HEK293 (cell line): ENCODE measurements around the gene CERS5.

Source experiments
- CTCF ChIA-PET: fragments of 350-600 bp; formaldehyde crosslinking; extraction: SDS; loops from one replicate; lab custom pipeline; 2021; ENCODE audit warnings: antibody characterized with exemption; lab: Yijun Ruan, JAX
- POLR2A ChIA-PET: fragments of 300-600 bp; formaldehyde crosslinking; extraction: SDS; loops from one replicate; lab custom pipeline; 2020; ENCODE audit warnings: antibody characterized with exemption, inconsistent platforms; lab: Yijun Ruan, JAX
- H3K27ac ChIP-seq: fragments of 200-500 bp; sonication (Bioruptor generic); 2 replicates; pipeline ENCODE4 v1.5.1; 2014; ENCODE audit warnings: low read depth, low read length, control low read depth, inconsistent platforms; ENCODE audit errors: extremely low read depth
- H3K36me3 ChIP-seq, 2 experiments: fragments of 200-500 bp in 1 of 2; sonication (Bioruptor generic) in 1 of 2; 1 replicate in 1 of 2; 2 replicates in 1 of 2; pipeline ENCODE4 v1.5.1; 2014 to 2017; ENCODE audit warnings: inconsistent platforms in 2 of 2, low read length in 2 of 2; ENCODE audit not compliant: control insufficient read depth in 2 of 2, insufficient read depth in 1 of 2
- H3K4me1 ChIP-seq: fragments of 200-500 bp; sonication (Bioruptor generic); 2 replicates; pipeline ENCODE4 v1.5.1; 2014; ENCODE audit warnings: mild to moderate bottlenecking, low read length, inconsistent platforms; ENCODE audit not compliant: control insufficient read depth, insufficient read depth
- H3K4me3 ChIP-seq: 2 replicates; pipeline ENCODE4 v1.5.1; 2011; ENCODE audit warnings: low read depth, mild to moderate bottlenecking, control low read depth, low read length, moderate library complexity
- H3K9me3 ChIP-seq: fragments of 200-500 bp; sonication (Bioruptor generic); 2 replicates; pipeline ENCODE4 v1.5.1; 2014; ENCODE audit warnings: low read depth, low read length, inconsistent platforms; ENCODE audit not compliant: control insufficient read depth, insufficient read depth
- BCL11B ChIP-seq: fragments of 450-650 bp; formaldehyde crosslinking; IDR thresholded peaks from 2 replicates; pipeline ENCODE4 v1.5.1; 2016; ENCODE audit warnings: low read depth, missing biosample characterization, missing genetic modification characterization
- KLF10 ChIP-seq: fragments of 450-650 bp; IDR thresholded peaks from 2 replicates; pipeline ENCODE4 v1.5.1; 2018; ENCODE audit warnings: missing biosample characterization, mild to moderate bottlenecking, missing genetic modification characterization
- WT1 ChIP-seq: fragments of 450-650 bp; formaldehyde crosslinking; IDR thresholded peaks from 2 replicates; pipeline ENCODE4 v1.5.1; 2016; ENCODE audit warnings: missing biosample characterization, missing genetic modification characterization
- ZNF211 ChIP-seq: fragments of 450-650 bp; formaldehyde crosslinking; IDR thresholded peaks from 2 replicates; pipeline ENCODE4 v1.5.1; 2016; ENCODE audit warnings: low read depth, missing biosample characterization, missing genetic modification characterization
- ZNF302 ChIP-seq: fragments of 450-650 bp; formaldehyde crosslinking; IDR thresholded peaks from 2 replicates; pipeline ENCODE4 v1.5.1; 2016; ENCODE audit warnings: missing biosample characterization, missing genetic modification characterization, low read depth
- ZNF335 ChIP-seq: fragments of 450-650 bp; formaldehyde crosslinking; conservative IDR thresholded peaks from 2 replicates; pipeline ENCODE4 v1.5.1; 2016; ENCODE audit warnings: missing biosample characterization, missing genetic modification characterization
- ZNF626 ChIP-seq: fragments of 450-650 bp; sonication (Bioruptor Pico); formaldehyde crosslinking; IDR thresholded peaks from 2 replicates; pipeline ENCODE4 v1.5.1; 2018; ENCODE audit warnings: missing biosample characterization, missing genetic modification characterization, inconsistent platforms
- TF ChIP-seq, protein P1 (sequence below): fragments of 450-650 bp; formaldehyde crosslinking; IDR thresholded peaks from 2 replicates; pipeline ENCODE4 v1.5.0; 2017; ENCODE audit warnings: missing biosample characterization, missing genetic modification characterization, borderline replicate concordance
- TF ChIP-seq, protein P2 (sequence below): fragments of 450-650 bp; formaldehyde crosslinking; conservative IDR thresholded peaks from 2 replicates; pipeline ENCODE4 v1.5.1; 2016; ENCODE audit warnings: low read depth, missing biosample characterization, missing genetic modification characterization
- TF ChIP-seq, protein P3 (sequence below): fragments of 450-650 bp; formaldehyde crosslinking; IDR thresholded peaks from 2 replicates; pipeline ENCODE4 v1.5.1; 2016; ENCODE audit warnings: missing biosample characterization, missing genetic modification characterization
- TF ChIP-seq, protein P4 (sequence below): fragments of 450-650 bp; formaldehyde crosslinking; IDR thresholded peaks from 2 replicates; pipeline ENCODE4 v1.5.1; 2016; ENCODE audit warnings: missing biosample characterization, missing genetic modification characterization
- TF ChIP-seq, protein P5 (sequence below): fragments of 450-650 bp; IDR thresholded peaks from 2 replicates; pipeline ENCODE4 v1.5.1; 2018; ENCODE audit warnings: missing biosample characterization, missing genetic modification characterization

Gene CERS5

DNA sequence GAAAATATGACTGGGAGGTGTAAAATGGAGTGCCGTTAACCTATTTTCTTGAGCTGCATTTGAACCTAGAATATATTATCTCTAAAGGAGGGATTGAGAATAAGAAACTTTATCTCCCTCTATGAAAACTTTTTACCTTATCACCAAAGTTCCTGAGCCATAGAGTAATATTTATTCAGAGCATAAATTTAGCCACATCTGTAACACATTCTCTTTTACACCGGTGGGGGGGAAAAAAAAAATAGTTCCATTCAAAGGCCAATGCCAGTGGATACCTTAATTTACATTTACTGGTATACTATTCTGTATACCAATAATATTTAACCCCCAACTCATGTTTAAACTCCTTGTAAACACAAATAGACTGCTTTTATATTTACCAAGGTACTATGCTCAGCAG, 21.7 kb downstream of the CERS5 start (continued):
- TF ChIP-seq, protein P1, sequence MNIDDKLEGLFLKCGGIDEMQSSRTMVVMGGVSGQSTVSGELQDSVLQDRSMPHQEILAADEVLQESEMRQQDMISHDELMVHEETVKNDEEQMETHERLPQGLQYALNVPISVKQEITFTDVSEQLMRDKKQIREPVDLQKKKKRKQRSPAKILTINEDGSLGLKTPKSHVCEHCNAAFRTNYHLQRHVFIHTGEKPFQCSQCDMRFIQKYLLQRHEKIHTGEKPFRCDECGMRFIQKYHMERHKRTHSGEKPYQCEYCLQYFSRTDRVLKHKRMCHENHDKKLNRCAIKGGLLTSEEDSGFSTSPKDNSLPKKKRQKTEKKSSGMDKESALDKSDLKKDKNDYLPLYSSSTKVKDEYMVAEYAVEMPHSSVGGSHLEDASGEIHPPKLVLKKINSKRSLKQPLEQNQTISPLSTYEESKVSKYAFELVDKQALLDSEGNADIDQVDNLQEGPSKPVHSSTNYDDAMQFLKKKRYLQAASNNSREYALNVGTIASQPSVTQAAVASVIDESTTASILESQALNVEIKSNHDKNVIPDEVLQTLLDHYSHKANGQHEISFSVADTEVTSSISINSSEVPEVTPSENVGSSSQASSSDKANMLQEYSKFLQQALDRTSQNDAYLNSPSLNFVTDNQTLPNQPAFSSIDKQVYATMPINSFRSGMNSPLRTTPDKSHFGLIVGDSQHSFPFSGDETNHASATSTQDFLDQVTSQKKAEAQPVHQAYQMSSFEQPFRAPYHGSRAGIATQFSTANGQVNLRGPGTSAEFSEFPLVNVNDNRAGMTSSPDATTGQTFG (tag by site-specific recombination), result no peak
- TF ChIP-seq WT1 (tag by site-specific recombination), result no peak
- TF ChIP-seq, all 188 proteins: peak for 0

DNA sequence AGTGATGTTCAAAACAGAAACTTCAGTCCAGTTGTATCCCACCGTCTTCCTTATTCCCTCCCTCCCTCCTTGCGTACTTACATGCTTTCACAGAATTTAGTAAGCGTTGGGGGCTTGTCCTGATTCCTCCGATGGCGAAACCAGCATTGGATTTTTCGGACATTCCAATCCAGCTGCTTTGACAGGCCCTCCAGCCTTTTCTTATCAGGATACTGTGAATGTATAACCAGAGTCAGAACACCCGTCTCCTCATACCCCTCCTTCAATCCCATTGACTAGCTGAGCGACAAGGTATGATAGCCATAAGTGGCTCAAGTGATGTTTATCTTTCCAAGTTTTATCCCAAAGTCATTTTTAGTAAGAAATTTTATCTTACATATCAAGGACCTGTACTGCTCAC, 24.2 kb downstream of the CERS5 start:
- CTCF ChIA-PET, result interaction anchor here (0.6 to 1.4 kb wide), 5 partner anchors 11 to 55 kb away, joined by 3 to 6 read pairs (median 3); partner anchors contain the start of genes CERS5 and COX14
- H3K27ac ChIP-seq, result no peak overlapping the region
- TF ChIP-seq, protein P2, sequence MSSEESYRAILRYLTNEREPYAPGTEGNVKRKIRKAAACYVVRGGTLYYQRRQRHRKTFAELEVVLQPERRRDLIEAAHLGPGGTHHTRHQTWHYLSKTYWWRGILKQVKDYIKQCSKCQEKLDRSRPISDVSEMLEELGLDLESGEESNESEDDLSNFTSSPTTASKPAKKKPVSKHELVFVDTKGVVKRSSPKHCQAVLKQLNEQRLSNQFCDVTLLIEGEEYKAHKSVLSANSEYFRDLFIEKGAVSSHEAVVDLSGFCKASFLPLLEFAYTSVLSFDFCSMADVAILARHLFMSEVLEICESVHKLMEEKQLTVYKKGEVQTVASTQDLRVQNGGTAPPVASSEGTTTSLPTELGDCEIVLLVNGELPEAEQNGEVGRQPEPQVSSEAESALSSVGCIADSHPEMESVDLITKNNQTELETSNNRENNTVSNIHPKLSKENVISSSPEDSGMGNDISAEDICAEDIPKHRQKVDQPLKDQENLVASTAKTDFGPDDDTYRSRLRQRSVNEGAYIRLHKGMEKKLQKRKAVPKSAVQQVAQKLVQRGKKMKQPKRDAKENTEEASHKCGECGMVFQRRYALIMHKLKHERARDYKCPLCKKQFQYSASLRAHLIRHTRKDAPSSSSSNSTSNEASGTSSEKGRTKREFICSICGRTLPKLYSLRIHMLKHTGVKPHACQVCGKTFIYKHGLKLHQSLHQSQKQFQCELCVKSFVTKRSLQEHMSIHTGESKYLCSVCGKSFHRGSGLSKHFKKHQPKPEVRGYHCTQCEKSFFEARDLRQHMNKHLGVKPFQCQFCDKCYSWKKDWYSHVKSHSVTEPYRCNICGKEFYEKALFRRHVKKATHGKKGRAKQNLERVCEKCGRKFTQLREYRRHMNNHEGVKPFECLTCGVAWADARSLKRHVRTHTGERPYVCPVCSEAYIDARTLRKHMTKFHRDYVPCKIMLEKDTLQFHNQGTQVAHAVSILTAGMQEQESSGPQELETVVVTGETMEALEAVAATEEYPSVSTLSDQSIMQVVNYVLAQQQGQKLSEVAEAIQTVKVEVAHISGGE (tag by site-specific recombination), result no peak
- TF ChIP-seq, protein P3, sequence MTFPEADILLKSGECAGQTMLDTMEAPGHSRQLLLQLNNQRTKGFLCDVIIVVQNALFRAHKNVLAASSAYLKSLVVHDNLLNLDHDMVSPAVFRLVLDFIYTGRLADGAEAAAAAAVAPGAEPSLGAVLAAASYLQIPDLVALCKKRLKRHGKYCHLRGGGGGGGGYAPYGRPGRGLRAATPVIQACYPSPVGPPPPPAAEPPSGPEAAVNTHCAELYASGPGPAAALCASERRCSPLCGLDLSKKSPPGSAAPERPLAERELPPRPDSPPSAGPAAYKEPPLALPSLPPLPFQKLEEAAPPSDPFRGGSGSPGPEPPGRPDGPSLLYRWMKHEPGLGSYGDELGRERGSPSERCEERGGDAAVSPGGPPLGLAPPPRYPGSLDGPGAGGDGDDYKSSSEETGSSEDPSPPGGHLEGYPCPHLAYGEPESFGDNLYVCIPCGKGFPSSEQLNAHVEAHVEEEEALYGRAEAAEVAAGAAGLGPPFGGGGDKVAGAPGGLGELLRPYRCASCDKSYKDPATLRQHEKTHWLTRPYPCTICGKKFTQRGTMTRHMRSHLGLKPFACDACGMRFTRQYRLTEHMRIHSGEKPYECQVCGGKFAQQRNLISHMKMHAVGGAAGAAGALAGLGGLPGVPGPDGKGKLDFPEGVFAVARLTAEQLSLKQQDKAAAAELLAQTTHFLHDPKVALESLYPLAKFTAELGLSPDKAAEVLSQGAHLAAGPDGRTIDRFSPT (tag by site-specific recombination), result no peak
- TF ChIP-seq BCL11B (tag by site-specific recombination) (no peak), KLF10 (tag by site-specific recombination) (no peak), ZNF211 (no peak), ZNF335 (tag by site-specific recombination) (no peak), ZNF626 (no peak), ZNF302 (no peak)
- TF ChIP-seq, protein P4, sequence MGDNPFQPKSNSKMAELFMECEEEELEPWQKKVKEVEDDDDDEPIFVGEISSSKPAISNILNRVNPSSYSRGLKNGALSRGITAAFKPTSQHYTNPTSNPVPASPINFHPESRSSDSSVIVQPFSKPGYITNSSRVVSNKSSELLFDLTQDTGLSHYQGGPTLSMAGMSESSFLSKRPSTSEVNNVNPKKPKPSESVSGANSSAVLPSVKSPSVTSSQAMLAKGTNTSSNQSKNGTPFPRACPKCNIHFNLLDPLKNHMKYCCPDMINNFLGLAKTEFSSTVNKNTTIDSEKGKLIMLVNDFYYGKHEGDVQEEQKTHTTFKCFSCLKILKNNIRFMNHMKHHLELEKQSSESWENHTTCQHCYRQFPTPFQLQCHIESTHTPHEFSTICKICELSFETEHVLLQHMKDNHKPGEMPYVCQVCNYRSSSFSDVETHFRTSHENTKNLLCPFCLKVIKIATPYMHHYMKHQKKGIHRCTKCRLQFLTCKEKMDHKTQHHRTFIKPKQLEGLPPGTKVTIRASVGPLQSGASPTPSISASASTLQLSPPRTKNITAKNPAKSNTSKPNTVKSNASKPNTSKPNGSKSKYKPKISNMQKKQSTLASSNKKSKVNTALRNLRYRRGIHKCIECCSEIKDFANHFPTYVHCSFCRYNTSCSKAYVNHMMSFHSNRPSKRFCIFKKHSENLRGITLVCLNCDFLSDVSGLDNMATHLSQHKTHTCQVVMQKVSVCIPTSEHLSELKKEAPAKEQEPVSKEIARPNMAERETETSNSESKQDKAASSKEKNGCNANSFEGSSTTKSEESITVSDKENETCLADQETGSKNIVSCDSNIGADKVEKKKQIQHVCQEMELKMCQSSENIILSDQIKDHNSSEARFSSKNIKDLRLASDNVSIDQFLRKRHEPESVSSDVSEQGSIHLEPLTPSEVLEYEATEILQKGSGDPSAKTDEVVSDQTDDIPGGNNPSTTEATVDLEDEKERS, result no peak
- TF ChIP-seq, protein P5, sequence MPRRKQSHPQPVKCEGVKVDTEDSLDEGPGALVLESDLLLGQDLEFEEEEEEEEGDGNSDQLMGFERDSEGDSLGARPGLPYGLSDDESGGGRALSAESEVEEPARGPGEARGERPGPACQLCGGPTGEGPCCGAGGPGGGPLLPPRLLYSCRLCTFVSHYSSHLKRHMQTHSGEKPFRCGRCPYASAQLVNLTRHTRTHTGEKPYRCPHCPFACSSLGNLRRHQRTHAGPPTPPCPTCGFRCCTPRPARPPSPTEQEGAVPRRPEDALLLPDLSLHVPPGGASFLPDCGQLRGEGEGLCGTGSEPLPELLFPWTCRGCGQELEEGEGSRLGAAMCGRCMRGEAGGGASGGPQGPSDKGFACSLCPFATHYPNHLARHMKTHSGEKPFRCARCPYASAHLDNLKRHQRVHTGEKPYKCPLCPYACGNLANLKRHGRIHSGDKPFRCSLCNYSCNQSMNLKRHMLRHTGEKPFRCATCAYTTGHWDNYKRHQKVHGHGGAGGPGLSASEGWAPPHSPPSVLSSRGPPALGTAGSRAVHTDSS, result no peak
- TF ChIP-seq, all 188 proteins: peak for 0
- POLR2A ChIA-PET, result interaction anchor here (1.0 kb wide), 1 partner anchor 58 kb away, joined by 3 read pairs; no protein-coding TSS in a partner anchor
- no peaks in the 10 kb centered on the region for H3K9me3 ChIP-seq
- peaks cover 35 to 55% of the 10 kb centered on the region in 2 experiments for H3K36me3 ChIP-seq
- H3K4me1 ChIP-seq, result peaks cover 6% of the 10 kb centered on the region
- H3K4me3 ChIP-seq, result no peak overlapping the region
